GM12864 (cell line): ENCODE measurements around the gene PLCH1.
"Not testable (repeated sequence)": the region's sequence is repeated elsewhere in the genome, so short reads cannot be mapped to it uniquely, and the experiment has no call there.

Experiments
- DNase-seq: peaks from one replicate; pipeline ENCODE4 v3.0.0-alpha.2; 2011; ENCODE audit warnings: low read depth
- H3K4me3 ChIP-seq: 2 replicates; pipeline ENCODE4 v1.5.1; 2011; ENCODE audit warnings: mild to moderate bottlenecking, low read depth, low read length, control low read depth
- CTCF ChIP-seq: IDR thresholded peaks from 2 replicates; pipeline ENCODE4 v1.5.1; 2011; ENCODE audit warnings: low read depth, mild to moderate bottlenecking, moderate library complexity, low read length, control low read depth, inconsistent platforms; ENCODE audit errors: missing control alignments

PLCH1 gene

GRCh38 chr3:155619118-155619915 lies 125.6 kb downstream of the PLCH1 start:
- no peak overlapping the region for H3K4me3 ChIP-seq
- no peak for TF ChIP-seq CTCF
- DNase-seq: no peak

- H3K4me3 ChIP-seq: no peak overlapping the region
- DNase-seq: no peak
- TF ChIP-seq CTCF: no peak
Observed at GRCh38 chr3:155618543-155618942, 126.3 kb downstream of the PLCH1 start.

GRCh38 chr3:155617346-155617925 lies 127.4 kb downstream of the PLCH1 start:
- no peak overlapping the region for H3K4me3 ChIP-seq
- DNase-seq: no peak
- TF ChIP-seq CTCF: no peak

GRCh38 chr3:155615141-155615540 lies 129.7 kb downstream of the PLCH1 start:
- DNase-seq, H3K4me3 ChIP-seq: not testable (repeated sequence)

- DNase-seq, H3K4me3 ChIP-seq: not testable (repeated sequence)
Observed at GRCh38 chr3:155614410-155614809, 130.5 kb downstream of the PLCH1 start.

- TF ChIP-seq CTCF: no peak
- no peak for DNase-seq
- no peak overlapping the region for H3K4me3 ChIP-seq
Observed at GRCh38 chr3:155611456-155611855, 133.4 kb downstream of the PLCH1 start.

- no peak for TF ChIP-seq CTCF
- no peak for DNase-seq
- H3K4me3 ChIP-seq: no peak overlapping the region
Observed at GRCh38 chr3:155609586-155609985, 135.3 kb downstream of the PLCH1 start.

- no peak overlapping the region for H3K4me3 ChIP-seq
- no peak for DNase-seq
- TF ChIP-seq CTCF: no peak
Observed at GRCh38 chr3:155608228-155608920, 136.5 kb downstream of the PLCH1 start.
